HepG2 (cell line): ENCODE results near the gene SSH3. TPM values are rescaled to one million over a fixed set of nuclear protein-coding genes. Genes with fewer than 3 reads are reported as not detected.

Experiments used
- ATF3 ChIP-seq: sonication (generic); formaldehyde crosslinking; IDR thresholded peaks from 2 replicates; pipeline ENCODE4 v1.4.0; 2020; ENCODE audit warnings: missing genetic modification reagents
- HDAC6 ChIP-seq: fragments of 200-600 bp; sonication (generic); IDR thresholded peaks from 2 replicates; pipeline ENCODE4 v1.7.0; 2017; ENCODE audit warnings: mild to moderate bottlenecking, antibody characterized with exemption, low read length, low read depth
- HMGXB3 ChIP-seq: sonication (generic); formaldehyde crosslinking; IDR thresholded peaks from 2 replicates; pipeline ENCODE4 v1.4.0; 2020; ENCODE audit warnings: missing genetic modification reagents, borderline replicate concordance
- MAFG ChIP-seq: sonication (generic); formaldehyde crosslinking; IDR thresholded peaks from 2 replicates; pipeline ENCODE4 v1.5.1; 2020; ENCODE audit warnings: mild to moderate bottlenecking, missing genetic modification reagents
- MED13 ChIP-seq: sonication (generic); formaldehyde crosslinking; IDR thresholded peaks from 2 replicates; pipeline ENCODE4 v1.5.0; 2020; ENCODE audit warnings: missing genetic modification reagents
- PBX2 ChIP-seq: IDR thresholded peaks from 2 replicates; pipeline ENCODE4 v1.6.1; 2016; ENCODE audit warnings: control low read depth
- POLR2G ChIP-seq: fragments of 200-400 bp; formaldehyde crosslinking; IDR thresholded peaks from 2 replicates; pipeline ENCODE4 v1.6.1; 2018; ENCODE audit warnings: mild to moderate bottlenecking, low read depth, low read length, moderate library complexity
- ZBTB40 ChIP-seq, 2 experiments: fragments of 450-650 bp in 1 of 2; sonication (generic) in 1 of 2; formaldehyde crosslinking in 1 of 2; IDR thresholded peaks; 2 replicates each; pipeline versions ENCODE4 v1.6.1 to v1.8.0; 2016 to 2022; ENCODE audit warnings: antibody characterized with exemption in 1 of 2, mild to moderate bottlenecking in 1 of 2, missing genetic modification reagents in 1 of 2
- ZNF550 ChIP-seq: sonication (generic); formaldehyde crosslinking; IDR thresholded peaks from 2 replicates; pipeline ENCODE4 v1.4.0; 2020; ENCODE audit warnings: mild to moderate bottlenecking, missing genetic modification reagents, borderline replicate concordance
- ZNF770 ChIP-seq: sonication (generic); formaldehyde crosslinking; IDR thresholded peaks from 2 replicates; pipeline ENCODE4 v1.5.0; 2020; ENCODE audit warnings: mild to moderate bottlenecking, missing genetic modification reagents
- polyA plus RNA-seq, 8 experiments: library from polyadenylated mRNA; depleted of rRNA in 3 of 8; stranded (reverse) in 7 of 8; unstranded in 1 of 8; fragments of >200 nt; fragmentation: Illumina TruSeq in 4 of 8; extraction: Trizol in 4 of 8; gene quantifications; 2 replicates each; pipeline versions ENCODE4 v1.2.1 to v1.2.3, GENCODE V29; 2011 to 2016; ENCODE audit warnings: low read depth in 4 of 8, missing spikeins in 1 of 8, mixed read lengths in 1 of 8; ENCODE audit not compliant: insufficient read depth in 1 of 8
- total RNA-seq, 5 experiments: library from RNA; depleted of rRNA; stranded (reverse); fragments of >200 nt; fragmentation: Illumina TruSeq; extraction: Trizol; gene quantifications; 2 replicates each; pipeline ENCODE4 v1.2.3, GENCODE V29; 2016; ENCODE audit warnings: low read depth in 1 of 5

SSH3 gene
- total and polyA plus RNA-seq, 2 of the 13 experiments (the other 11 are each of a cell fraction or from before 2014, with no cell fraction given) = 12.4 to 18.8 TPM

- TF ChIP-seq HMGXB3 (CRISPR knock-in tag) (peak; percentile 67), ATF3 (no peak), MED13 (CRISPR knock-in tag) (no peak), MAFG (CRISPR knock-in tag) (no peak), ZBTB40 (IDR thresholded peaks at IDR 0.05) (no peak), ZBTB40 (CRISPR knock-in tag; IDR thresholded peaks at IDR 0.05) (0 out of 2 replicates have a peak, but pooled peaks have one; percentile 46), ZNF770 (0 out of 2 replicates have a peak, but pooled peaks have one; percentile 27), POLR2G (peak; percentile 83), ZNF550 (CRISPR knock-in tag) (no peak), HDAC6 (no peak), PBX2 (CRISPR knock-in tag) (no peak)
Observed at GRCh38 chr11:67353317-67354074, 50.2 kb downstream of the SSH3 start, which contains the start of gene POLD4 (continued).
